Heart left ventricle (tissue), 16 donors: Measurements from ENCODE around the gene DAAM2. TPM values are rescaled to one million over a fixed set of nuclear protein-coding genes. Genes with fewer than 3 reads are reported as not detected.

Experiments
- ATAC-seq, 4 donors: fragments of 200-7000 bp; cut with Tn5 transposase; one replicate each; pipeline ENCODE4 v1.9.1; 2020 to 2022; ENCODE audit warnings: moderate library complexity in 4 of 4, mild to moderate bottlenecking in 3 of 4, moderate number of reproducible peaks in 1 of 4
- DNase-seq, 5 donors: peaks; one replicate each; pipeline ENCODE4 v3.0.0-alpha.2; 2020
- H3K27ac ChIP-seq, 12 donors: fragments of 200-600 bp; sonication (generic) in 4 of 12; one replicate each; pipeline versions ENCODE4 v1.5.0 to v1.8.0; 2016 to 2022; ENCODE audit warnings: mild to moderate bottlenecking in 2 of 12
- H3K27me3 ChIP-seq, 9 donors: fragments of 200-600 bp; sonication (generic) in 2 of 9; one replicate each; pipeline versions ENCODE4 v1.5.1 to v1.8.0; 2016 to 2022; ENCODE audit warnings: mild to moderate bottlenecking in 3 of 9
- H3K36me3 ChIP-seq, 9 donors: fragments of 200-600 bp; sonication (generic) in 2 of 9; one replicate each; pipeline versions ENCODE4 v1.5.0 to v1.8.0; 2018 to 2022; ENCODE audit warnings: mild to moderate bottlenecking in 2 of 9
- H3K4me1 ChIP-seq, 12 donors: fragments of 200-600 bp; sonication (generic) in 4 of 12; one replicate each; pipeline versions ENCODE4 v1.5.0 to v1.8.0; 2016 to 2022; ENCODE audit warnings: mild to moderate bottlenecking in 3 of 12
- H3K4me3 ChIP-seq, 12 donors: fragments of 200-600 bp; sonication (generic) in 4 of 12; one replicate each; pipeline versions ENCODE4 v1.5.0 to v1.8.0; 2017 to 2022; ENCODE audit warnings: mild to moderate bottlenecking in 9 of 12, moderate library complexity in 4 of 12
- H3K9me3 ChIP-seq, 12 donors: fragments of 200-600 bp; sonication (generic) in 4 of 12; one replicate each; pipeline versions ENCODE4 v1.5.0 to v1.8.0; 2016 to 2022; ENCODE audit warnings: mild to moderate bottlenecking in 1 of 12
- POLR2A ChIP-seq, 2 donors: fragments of 450-650 bp; IDR thresholded peaks; one replicate each; pipeline ENCODE4 v1.6.1; 2017; ENCODE audit warnings: antibody characterized with exemption in 2 of 2, mild to moderate bottlenecking in 2 of 2, moderate library complexity in 2 of 2
- WGBS, 4 donors: extraction: QIAGEN DNeasy Blood & Tissue Kit in 2 of 4; methylation state at CpG; one replicate each; pipeline versions ENCODE4 v1.1.5 to v1.1.7; 2013 to 2018; 5-methylcytosine and 5-hydroxymethylcytosine counted together
- intact Hi-C, 10 donors: fragments of 100-400 bp; cut with DNase I; formaldehyde crosslinking; loops; one replicate each; pipeline versions ENCODE4 v1.11.1 to v1.14.2; 2022
- polyA plus RNA-seq, 2 donors: library from polyadenylated mRNA; stranded (reverse); fragments of 200-250 nt; gene quantifications; one replicate each; pipeline ENCODE4 v1.2.3, GENCODE V29; 2013
- total RNA-seq, 9 donors: library from RNA; depleted of rRNA in 2 of 9; stranded (reverse); fragments of >200 nt in 2 of 9; fragmentation: NEBNext Ultra II Directional in 3 of 9; extraction: Animal tissue kit (Norgen Biotek cat#: 25700) in 3 of 9; gene quantifications; one replicate each; pipeline versions ENCODE4 v1.1.0 to v1.2.4, GENCODE V29; 2016 to 2023
- TF ChIP-seq, protein P1 (sequence below), 12 donors: fragments of 200-600 bp; sonication (generic) in 4 of 12; IDR thresholded peaks; one replicate each; pipeline versions ENCODE4 v1.5.0 to v1.8.0; 2018 to 2022; ENCODE audit warnings: antibody characterized with exemption in 12 of 12, mild to moderate bottlenecking in 5 of 12
- donor health status: ischemic (EF 13 %, LVEDD 7.1; RV severe dilation, severe dysfunction).
- donor health status: healthy with polysubstance abuse.
- donor health status: DM: no; HTN: yes; CAD: no.
- donor health status: DM: no; HTN: no; CAD: no.
- donor health status: ischemic (EF 25% LVEDD 6.9; RV normal size, moderate dysfunction).
- donor health status: ischemic (EF 25% LVEDD 5.7; RV mildly dilated, moderate dysfunction).
- donor health status: healthy.
- donor health status: DM: yes; HTN: yes; CAD: no.
- donor health status: ischemic (EF 35%, LVEDD 5.7; RV mildly dilated, moderate dysfunction).
- donor health status: nonischemic (EF 11% LVEDD 7.7; RV severe dilation, severe dysfunction).
- donor health status: DM: yes; HTN: yes; CAD: no.
- donor health status: PGD.
- donor health status: ischemic (EF 29% LVEDD 5.4; RV normal size, mild dysfunction).
- donor health status: nonischemic (EF 23%, LVEDD 6.1; RV moderate dilation, normal function).

The DAAM2 gene
- total and polyA plus RNA-seq, 11 donors: 6.4 to 20.9 (median 13.6) TPM

DNA sequence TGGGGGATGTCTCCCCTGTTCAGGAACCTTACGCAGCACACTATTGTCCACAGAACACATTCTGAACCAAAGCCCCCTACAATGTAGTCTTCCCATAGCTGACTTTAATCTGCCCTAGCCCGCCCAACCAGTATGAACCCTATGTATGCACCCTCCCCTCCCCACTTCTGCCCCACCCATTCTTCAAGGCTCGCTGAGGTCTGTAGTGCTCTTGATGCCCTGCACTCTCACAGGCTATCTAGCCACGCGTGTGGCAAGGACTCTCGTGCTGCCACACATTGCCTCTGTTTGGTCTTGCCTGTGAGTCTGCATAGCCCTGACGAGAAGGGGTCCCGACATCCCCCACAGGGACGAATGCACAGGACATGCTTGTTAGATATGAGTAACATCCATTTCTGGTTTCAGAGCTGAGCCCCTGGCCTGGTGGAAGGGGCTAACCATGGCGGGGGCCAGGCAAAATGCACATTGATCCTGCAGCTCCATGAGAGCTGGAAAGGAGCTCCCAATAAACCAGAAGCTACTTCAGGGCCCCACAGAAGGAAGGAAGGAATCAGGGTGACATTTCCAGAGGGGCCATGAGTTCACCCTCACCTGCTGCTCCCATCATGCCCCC, 119.4 kb downstream of the DAAM2 start:
- Histone ChIP-seq H3K36me3 (peaks cover 0 to 89% (median 80%) of the 10 kb centered on the region in 9 donors), H3K9me3 (no peaks in the 10 kb centered on the region), H3K27me3 (no peaks in the 10 kb centered on the region), H3K4me3 (no peak overlapping the region), H3K4me1 (no peaks in the 10 kb centered on the region), H3K27ac (no peak overlapping the region)
- intact Hi-C loops: no loop called here
- no peak for DNase-seq
- no peak for TF ChIP-seq POLR2A (IDR thresholded peaks at IDR 0.05)
- TF ChIP-seq, protein P1, sequence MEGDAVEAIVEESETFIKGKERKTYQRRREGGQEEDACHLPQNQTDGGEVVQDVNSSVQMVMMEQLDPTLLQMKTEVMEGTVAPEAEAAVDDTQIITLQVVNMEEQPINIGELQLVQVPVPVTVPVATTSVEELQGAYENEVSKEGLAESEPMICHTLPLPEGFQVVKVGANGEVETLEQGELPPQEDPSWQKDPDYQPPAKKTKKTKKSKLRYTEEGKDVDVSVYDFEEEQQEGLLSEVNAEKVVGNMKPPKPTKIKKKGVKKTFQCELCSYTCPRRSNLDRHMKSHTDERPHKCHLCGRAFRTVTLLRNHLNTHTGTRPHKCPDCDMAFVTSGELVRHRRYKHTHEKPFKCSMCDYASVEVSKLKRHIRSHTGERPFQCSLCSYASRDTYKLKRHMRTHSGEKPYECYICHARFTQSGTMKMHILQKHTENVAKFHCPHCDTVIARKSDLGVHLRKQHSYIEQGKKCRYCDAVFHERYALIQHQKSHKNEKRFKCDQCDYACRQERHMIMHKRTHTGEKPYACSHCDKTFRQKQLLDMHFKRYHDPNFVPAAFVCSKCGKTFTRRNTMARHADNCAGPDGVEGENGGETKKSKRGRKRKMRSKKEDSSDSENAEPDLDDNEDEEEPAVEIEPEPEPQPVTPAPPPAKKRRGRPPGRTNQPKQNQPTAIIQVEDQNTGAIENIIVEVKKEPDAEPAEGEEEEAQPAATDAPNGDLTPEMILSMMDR (IDR thresholded peaks at IDR 0.05): no peak
- no peak for ATAC-seq
- WGBS, 4 donors: 91 to 95% (median 94%) methylated on average over 10 of the region's 10 CpGs

GRCh38 chr6:39912446-39912845, 120.3 kb downstream of the DAAM2 start:
- ATAC-seq (no peak), DNase-seq (no peak)
- intact Hi-C loops: no loop called here
- 90 to 100% (median 92%) methylated on average over 3 to 4 of the region's 4 CpGs for WGBS, 4 donors
- peaks cover 0 to 94% (median 84%) of the 10 kb centered on the region in 9 donors for H3K36me3 ChIP-seq
- no peak overlapping the region for H3K4me3 ChIP-seq
- H3K9me3 ChIP-seq: no peaks in the 10 kb centered on the region
- H3K4me1 ChIP-seq: no peaks in the 10 kb centered on the region
- H3K27me3 ChIP-seq: no peaks in the 10 kb centered on the region
- H3K27ac ChIP-seq: no peak overlapping the region
- TF ChIP-seq, protein P1 (IDR thresholded peaks at IDR 0.05): no peak
- no peak for TF ChIP-seq POLR2A (IDR thresholded peaks at IDR 0.05)

DNA sequence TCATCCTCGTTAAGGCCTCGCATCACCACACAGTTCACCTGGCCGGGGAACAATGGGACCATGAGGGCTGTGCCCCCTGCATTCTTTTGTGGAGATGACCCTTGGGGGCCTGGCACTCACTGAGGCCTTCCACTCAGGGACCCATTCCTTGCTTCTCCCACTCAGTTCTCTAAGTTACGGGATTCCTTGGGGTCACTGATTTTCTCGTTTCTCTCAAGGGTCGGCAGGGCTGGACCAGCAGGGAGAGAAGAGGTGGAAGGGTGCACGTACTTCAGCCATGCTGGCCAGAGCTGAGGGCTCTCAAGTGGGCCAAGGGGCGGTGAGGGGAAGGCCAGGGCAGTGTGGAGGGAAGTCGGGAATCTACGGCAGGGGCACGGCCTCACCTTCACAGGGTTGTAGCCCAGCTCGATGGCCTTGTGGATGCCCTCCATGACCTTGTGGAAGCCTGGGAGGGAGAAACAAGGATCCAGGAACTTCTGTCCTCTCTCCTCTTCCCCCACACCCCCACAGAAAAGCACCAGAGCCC, 121.3 kb downstream of the DAAM2 start:
- Histone ChIP-seq H3K27ac (no peak overlapping the region), H3K9me3 (no peaks in the 10 kb centered on the region), H3K27me3 (no peaks in the 10 kb centered on the region), H3K36me3 (peaks cover 0 to 94% (median 86%) of the 10 kb centered on the region in 9 donors), H3K4me3 (no peak overlapping the region), H3K4me1 (no peaks in the 10 kb centered on the region)
- intact Hi-C loops: no loop called here
- ATAC-seq: no peak
- 94 to 96% (median 95%) methylated on average over 12 of the region's 12 CpGs for WGBS, 4 donors
- no peak for TF ChIP-seq POLR2A (IDR thresholded peaks at IDR 0.05)
- TF ChIP-seq, protein P1 (IDR thresholded peaks at IDR 0.05): no peak
- DNase-seq: no peak

DNA sequence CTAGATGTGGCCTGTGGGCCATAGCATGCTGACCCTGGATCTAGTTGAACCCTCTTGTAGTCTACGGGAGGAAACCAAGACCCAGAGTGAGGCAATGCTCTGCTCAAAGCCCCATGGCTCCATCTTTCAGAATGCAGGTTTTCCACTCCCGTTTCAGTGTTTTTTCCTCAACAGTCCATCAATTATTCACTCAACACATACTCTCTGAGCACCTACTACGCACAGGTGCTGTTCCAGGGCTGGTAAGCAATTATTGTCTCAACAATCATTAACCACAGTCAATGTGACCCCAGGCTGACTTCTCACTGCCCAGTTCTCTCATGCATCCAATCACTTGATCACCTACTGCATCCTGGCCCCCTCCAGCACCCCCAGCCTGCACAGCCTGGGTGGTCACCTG, 122.1 kb downstream of the DAAM2 start:
- DNase-seq (no peak), ATAC-seq (no peak)
- Histone ChIP-seq H3K9me3 (no peaks in the 10 kb centered on the region), H3K27me3 (no peaks in the 10 kb centered on the region), H3K4me1 (no peaks in the 10 kb centered on the region), H3K27ac (no peak overlapping the region), H3K4me3 (no peak overlapping the region), H3K36me3 (peaks cover 0 to 98% (median 85%) of the 10 kb centered on the region in 9 donors)
- WGBS, 4 donors: 91 to 98% (median 95%) methylated on average over 3 of the region's 3 CpGs
- intact Hi-C loops: no loop called here
- TF ChIP-seq, protein P1 (IDR thresholded peaks at IDR 0.05): no peak
- TF ChIP-seq POLR2A (IDR thresholded peaks at IDR 0.05): no peak
